Iris pigment epithelial cell (primary cell): ENCODE results near the gene ADAMTS1.

ENCODE experiments used
- DNase-seq: peaks from one replicate; pipeline ENCODE4 v3.0.0-alpha.2; 2011; ENCODE audit warnings: low read depth

ADAMTS1 gene

GRCh38 chr21:26844258-26845065, 747 bp downstream of the ADAMTS1 start:
- DNase-seq = peak; percentile 59

GRCh38 chr21:26843933-26844257, 1.3 kb downstream of the ADAMTS1 start:
- DNase-seq = peak; percentile 89

DNA sequence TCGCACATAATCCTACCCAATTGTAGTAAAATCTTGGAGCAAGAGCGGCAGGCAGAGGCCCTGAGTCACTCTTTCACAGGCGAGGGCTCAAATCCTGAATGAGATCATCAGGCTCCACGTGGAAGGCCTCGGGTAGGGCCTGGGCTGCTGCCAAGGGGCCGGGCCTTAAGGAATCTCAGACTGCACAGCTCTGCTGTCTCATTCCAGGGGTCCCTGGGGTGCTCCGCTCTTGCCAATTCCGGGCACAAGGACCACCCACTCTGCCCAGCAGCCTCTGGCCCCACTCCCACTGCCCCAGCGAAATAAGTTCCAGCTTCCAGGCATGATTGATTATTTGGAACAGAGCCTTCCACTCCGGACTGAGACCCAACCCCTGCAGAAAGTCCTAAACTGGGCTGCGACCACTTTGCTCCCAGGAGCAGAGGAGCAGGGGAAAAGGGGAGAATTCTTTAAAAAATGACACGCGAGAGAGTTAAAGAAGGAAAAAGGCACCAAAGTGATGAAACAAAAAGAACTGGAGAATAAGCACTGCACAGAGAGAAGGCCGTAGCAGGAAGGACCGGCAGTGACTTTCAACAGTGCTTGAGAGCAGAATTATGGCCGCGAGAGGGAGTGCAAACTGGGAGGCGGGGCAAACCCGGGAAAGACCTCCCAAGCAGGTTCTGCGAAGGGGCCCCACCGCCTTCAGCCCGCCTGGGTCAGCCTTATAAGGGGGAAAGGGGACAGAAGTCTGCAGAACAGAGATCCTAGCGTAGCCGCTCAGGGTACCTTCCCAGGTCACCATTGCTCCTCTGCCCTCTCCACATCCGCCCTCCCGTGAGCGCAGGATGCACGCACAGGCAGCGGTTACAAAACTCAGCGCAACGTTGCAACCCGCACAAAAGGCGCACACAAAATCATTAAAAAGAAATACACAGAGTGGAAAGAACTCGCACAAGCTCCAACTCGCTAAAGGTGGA, 2.0 kb downstream of the ADAMTS1 start:
- peak; percentile 97 for DNase-seq

DNA sequence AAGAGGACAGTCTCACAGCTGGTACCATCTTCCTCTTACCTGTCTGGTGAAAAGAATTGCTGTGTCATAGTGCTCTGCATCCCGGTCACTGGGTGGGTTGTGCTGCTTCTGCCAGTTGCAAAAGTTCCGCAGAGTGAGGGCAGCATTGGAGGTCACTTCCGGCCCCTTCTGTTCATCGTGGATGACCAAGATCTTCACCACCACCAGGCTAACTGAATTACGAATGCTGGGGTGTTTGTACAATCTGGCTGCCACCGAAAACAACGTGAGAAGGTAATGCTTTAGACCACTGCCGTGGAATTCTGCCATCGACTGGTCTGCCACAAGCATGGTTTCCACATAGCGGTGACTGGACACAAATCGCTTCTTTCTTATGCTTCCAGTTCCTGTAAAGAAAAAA, 2.9 kb downstream of the ADAMTS1 start:
- peak; percentile 63 for DNase-seq

DNA sequence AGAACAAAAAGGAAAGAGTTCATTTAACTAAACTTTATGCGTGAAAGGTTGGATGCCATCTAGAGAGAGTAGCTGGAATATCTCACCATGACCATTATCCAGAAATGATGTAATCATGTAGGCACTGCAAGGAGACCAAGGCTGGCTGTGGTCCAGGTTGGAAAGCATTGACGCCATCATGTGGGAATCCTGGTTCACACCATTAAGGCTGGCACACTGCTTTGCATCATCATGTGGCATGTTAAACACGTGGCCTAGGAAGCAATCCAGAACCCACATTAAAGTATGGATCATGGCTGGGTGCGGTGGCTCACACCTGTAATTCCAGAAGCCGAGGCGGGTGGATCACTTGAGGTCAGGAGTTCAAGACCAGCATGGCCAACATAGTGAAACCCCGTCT, 4.3 kb downstream of the ADAMTS1 start:
- DNase-seq = peak; percentile 36

DNA sequence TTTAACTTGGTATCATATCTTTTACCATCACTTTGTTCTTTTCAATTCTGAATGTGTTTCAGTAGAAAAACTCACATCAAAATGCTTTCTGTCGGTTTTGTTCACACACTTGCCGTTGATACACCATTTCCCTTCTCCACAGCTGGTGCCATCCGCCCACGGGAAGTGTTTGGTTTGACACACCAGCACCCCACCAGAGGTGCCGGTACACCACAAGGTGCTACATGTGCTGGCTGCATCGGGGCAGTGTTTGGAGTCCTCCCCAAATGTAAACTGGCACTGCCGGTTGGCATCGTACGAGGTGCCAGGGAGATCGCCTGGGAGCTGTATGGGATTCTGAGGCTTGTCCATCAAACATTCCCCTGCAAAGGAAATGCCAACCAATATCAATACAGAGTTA, 5.0 kb downstream of the ADAMTS1 start:
- DNase-seq = no peak

DNA sequence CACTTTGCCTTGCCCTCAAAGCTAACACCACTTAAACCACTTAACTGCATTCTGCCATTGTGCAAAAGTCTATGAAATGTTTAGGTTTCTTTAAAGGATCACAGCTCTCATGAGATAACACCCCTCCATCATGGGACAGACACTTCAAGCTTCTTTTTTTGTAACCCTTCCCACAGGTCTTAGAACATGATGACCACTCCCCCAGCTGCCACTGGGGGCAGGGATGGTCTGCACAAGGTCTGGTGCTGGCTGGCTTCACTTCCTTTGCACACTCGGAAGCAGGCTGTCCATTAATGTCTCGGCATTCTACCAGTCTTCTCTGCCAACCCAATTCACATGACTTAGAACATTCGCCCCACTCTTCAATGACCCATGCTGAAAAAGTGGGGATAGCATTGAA, 7.7 kb downstream of the ADAMTS1 start:
- no peak for DNase-seq

DNA sequence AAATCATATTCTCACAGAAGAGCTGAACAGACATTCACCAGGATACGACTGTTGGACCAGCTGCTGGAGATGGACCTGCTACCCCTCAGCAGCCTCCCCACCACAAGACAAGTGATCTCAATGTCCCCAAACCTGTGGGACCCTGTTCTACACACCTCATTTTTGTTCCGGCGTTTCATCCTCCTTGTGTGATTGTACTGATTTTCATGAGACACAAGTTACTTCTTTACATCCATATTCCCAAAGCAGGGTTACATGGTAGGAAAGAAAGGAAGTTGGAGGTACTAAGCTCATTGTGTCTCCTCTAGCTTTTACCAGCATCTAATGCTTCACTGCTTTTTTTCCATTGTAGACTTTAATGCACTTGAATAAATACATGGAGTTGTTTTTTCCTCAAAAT, 8.7 kb downstream of the ADAMTS1 start:
- no peak for DNase-seq

DNA sequence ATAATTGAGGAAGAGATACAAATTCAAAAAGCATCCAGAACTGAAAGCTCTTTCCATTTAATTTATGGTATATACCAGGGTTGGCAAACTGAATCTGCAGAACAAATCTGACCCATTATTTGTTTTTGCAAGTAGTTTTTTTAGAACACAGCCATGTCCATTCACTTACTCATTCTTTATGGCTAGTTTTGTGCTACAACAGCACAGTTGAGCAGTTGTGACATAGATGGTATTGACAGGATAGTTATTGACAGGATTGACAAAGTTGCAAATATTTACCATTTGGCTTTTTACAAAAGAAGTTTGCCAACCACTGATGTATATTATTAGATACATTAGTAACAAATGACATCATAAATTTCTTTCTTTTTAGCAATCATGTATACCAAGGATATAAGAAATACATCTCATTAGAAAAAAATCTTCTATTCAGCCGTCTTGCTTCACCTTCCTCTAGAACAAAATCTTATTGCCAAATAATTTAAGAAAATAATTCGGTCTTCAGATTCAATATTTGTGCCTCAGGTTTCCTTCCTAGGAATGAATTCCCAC, 9.4 kb downstream of the ADAMTS1 start:
- no peak for DNase-seq

- DNase-seq = peak; percentile 80
These were observed 10.0 kb downstream of the ADAMTS1 start for GRCh38 chr21:26835027-26835713.

GRCh38 chr21:26834181-26834905, 10.9 kb downstream of the ADAMTS1 start:
- no peak for DNase-seq

DNA sequence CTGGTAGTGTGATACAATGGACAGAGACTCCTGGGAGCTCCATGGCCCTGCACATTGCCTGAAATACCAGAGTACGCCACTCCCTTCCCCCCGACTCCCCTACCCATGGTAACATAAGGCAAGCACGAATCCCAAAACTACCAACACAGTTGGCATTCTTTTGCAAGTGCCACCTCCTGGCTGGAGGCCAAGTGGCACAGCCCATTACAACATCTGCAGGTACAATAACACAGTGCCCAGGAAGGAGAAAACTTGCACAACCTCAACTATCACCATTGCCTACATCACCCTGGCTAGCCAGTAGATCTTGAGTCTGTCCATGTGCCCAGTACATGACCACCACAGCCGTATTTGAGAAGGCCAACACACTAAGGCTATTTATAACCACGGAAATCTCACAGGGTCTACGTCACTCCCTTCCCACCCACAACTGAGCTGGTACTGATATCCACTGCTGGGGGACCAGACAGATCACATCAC, 11.7 kb downstream of the ADAMTS1 start:
- DNase-seq = no peak

DNA sequence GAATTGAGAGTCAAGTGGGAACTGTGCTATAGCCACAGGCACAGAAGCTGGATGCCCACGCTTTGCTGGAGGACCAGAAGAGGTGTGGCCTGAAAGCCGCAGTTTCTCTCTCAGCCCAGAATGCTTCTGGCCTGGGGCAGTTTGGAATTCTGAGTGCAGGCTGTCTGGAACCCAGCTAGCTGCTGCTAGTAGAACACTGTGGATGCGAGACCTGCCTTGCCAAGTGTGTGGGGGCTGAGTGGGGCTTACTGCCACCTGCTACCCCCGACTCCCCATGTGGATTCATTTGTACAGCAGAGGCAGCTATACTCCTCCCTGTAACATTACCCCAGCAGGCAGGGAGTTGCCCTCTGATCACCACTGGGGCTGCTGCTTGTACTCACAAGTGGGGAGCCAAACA, 12.2 kb downstream of the ADAMTS1 start:
- no peak for DNase-seq

GRCh38 chr21:26832546-26832945, 12.7 kb downstream of the ADAMTS1 start:
- no peak for DNase-seq

DNA sequence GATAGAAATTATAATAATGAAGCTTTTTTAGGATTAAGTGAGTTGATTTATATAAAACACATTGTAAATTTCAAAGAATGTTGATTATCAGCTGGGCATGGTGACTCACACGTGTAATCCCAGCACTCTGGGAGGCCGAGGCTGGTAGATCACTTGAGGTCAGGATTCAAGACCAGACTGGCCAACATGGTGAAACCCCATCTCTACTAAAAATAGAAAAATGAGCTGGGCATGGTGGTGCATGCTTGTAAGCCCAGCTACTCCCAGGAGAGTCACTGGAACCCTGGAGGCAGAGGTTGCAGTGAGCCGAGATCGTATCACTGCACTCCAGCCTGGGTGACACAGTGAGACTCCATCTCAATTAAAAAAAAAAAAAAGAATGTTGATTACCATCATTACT, 18.4 kb downstream of the ADAMTS1 start:
- no peak for DNase-seq

GRCh38 chr21:26820509-26820908, 24.7 kb downstream of the ADAMTS1 start:
- no peak for DNase-seq

DNA sequence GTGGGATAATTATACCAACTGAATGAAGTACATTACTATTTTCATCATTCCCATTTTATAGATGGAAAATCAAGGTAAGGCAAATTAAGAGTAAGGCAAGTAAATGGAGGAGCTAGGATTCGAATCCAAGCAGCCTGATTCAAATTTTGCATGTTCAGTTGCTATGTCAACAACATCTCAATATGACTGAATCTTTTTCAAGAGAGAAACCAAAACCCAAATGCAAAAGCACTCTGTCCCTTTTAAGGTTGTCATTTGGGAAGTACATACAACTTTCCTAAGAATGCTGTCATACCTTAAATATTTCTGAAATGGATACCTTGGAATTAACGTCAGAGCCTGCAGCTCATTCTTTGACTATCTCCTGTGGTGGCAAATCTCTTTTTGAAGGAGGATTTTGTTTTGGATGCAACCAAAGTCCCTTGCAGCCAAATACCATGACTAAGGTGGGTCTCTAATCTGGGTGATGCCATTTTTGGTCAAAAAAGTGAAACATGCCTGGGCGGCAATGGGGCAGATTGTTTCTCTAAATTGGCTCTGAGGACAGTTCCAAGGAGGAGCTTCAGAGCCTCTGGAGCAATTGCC, 25.4 kb downstream of the ADAMTS1 start:
- no peak for DNase-seq

GRCh38 chr21:26818906-26819305, 26.3 kb downstream of the ADAMTS1 start:
- DNase-seq = no peak

DNA sequence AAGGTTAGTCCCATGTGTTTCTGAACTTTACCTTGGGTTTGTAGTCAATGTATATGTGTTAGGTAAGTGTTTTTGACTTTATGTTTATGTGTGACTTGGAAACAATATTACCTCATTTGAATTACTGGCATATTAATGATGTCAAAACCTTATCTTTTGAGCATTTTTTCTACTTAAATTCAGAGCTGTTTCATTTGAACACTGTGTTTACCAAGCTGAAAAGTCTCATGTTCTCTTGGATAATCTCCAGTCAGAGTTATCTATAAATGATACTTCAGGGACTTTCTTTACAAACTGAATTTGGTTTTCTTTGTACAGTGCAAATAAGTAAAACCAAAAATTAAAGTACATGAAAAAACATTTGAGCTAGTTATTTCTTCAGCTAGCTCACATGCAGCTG, 30.0 kb downstream of the ADAMTS1 start:
- no peak for DNase-seq

DNA sequence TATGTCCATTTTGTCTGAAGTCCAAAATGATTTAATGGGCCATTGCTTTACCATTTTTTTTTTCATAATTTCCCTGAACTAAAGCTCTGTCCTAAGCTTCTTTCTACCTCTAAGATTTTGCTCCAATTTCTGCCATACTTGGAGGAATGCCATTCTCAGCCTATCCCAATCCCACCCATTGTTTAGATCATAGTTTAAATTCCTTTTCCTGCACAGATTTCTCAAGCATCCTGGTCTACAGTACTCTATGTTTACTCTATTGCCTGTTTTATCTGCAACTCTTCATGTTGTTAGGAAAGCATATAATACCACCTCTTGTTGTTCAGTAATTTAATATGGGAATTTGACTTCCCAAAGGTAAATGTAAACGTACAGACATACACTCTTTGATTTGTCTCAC, 30.8 kb downstream of the ADAMTS1 start:
- no peak for DNase-seq

- DNase-seq = no peak
These were observed 31.7 kb downstream of the ADAMTS1 start for GRCh38 chr21:26813426-26813998.
